HEK293T (cell line): ENCODE data around the gene PRLHR.

Experiments used
- FOXM1 ChIP-seq: fragments of 450-650 bp; IDR thresholded peaks from 2 replicates; pipeline ENCODE4 v1.6.1; 2017; ENCODE audit warnings: mild to moderate bottlenecking, borderline replicate concordance
- HDGF ChIP-seq: fragments of 450-650 bp; IDR thresholded peaks from 2 replicates; pipeline ENCODE4 v1.6.1; 2017; ENCODE audit warnings: antibody characterized with exemption, borderline replicate concordance
- L3MBTL2 ChIP-seq: fragments of 450-650 bp; conservative IDR thresholded peaks from 2 replicates; pipeline ENCODE4 v1.6.1; 2016; ENCODE audit warnings: mild to moderate bottlenecking
- NFRKB ChIP-seq: fragments of 450-650 bp; IDR thresholded peaks from 2 replicates; pipeline ENCODE4 v1.6.1; 2016; ENCODE audit warnings: mild to moderate bottlenecking, moderate library complexity
- SP1 ChIP-seq: fragments of 450-650 bp; IDR thresholded peaks from 2 replicates; pipeline ENCODE4 v1.6.1; 2017
- SUZ12 ChIP-seq: fragments of 450-650 bp; IDR thresholded peaks from 2 replicates; pipeline ENCODE4 v1.6.1; 2016; ENCODE audit warnings: mild to moderate bottlenecking
- TARDBP ChIP-seq: fragments of 450-650 bp; IDR thresholded peaks from 2 replicates; pipeline ENCODE4 v1.6.1; 2016

DNA sequence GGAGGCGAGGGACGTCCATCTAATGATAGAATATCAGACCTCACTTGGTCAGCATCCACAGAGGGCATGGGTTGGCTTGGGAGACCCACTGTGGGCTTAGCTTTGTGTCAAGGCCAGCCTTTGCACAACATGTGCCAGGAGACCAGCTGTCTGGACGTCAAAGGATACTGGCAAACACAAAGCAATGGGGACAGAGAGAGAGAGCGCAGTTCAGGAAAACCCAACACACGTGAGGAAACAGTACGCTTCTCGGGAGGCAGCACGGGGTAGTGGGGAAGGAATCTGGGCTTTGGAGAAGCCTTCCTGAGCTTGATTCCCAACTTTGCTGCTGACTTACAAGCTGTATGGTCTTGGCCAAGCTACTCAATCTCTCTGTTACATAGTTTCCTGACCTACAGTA is 14.7 kb downstream of the PRLHR start:
- TF ChIP-seq TARDBP (no peak), NFRKB (no peak), SUZ12 (no peak), HDGF (no peak), FOXM1 (no peak), SP1 (no peak), L3MBTL2 (no peak)
